HG03565 (cell line): ENCODE measurements around the gene MARCHF5.

Experiments
- ATAC-seq: cut with Tn5 transposase; IDR thresholded peaks from one replicate; pipeline ENCODE4 v1.9.1; 2021; ENCODE audit warnings: mild to moderate bottlenecking, moderate library complexity; ENCODE audit not compliant: unreplicated experiment

The MARCHF5 gene

GRCh38 chr10:92290837-92291615, at the start of gene MARCHF5, which contains the start of gene CPEB3:
Gene MARCHF5 (plus strand): TSS chr10:92291167. CDS start chr10:92291495, 328 bp downstream.
Gene CPEB3 (minus strand): TSS chr10:92291078. CDS start chr10:92240350, 50,728 bp downstream.
- ATAC-seq: peak; percentile 97

GRCh38 chr10:92241501-92241900, 49.5 kb upstream of the MARCHF5 start:
- no peak for ATAC-seq

- no peak for ATAC-seq
Observed at GRCh38 chr10:92242380-92242779, 48.6 kb upstream of the MARCHF5 start.

GRCh38 chr10:92242910-92243671, 47.9 kb upstream of the MARCHF5 start:
- no peak for ATAC-seq

- ATAC-seq: peak; percentile 61
Observed at GRCh38 chr10:92244796-92245195, 46.2 kb upstream of the MARCHF5 start.

- ATAC-seq: no peak
Observed at GRCh38 chr10:92248566-92248965, 42.4 kb upstream of the MARCHF5 start.

GRCh38 chr10:92263396-92263795, 27.6 kb upstream of the MARCHF5 start:
- no peak for ATAC-seq

GRCh38 chr10:92264249-92264648, 26.7 kb upstream of the MARCHF5 start:
- no peak for ATAC-seq

- ATAC-seq: no peak
Observed at GRCh38 chr10:92265687-92266258, 25.2 kb upstream of the MARCHF5 start.

GRCh38 chr10:92267343-92267742, 23.6 kb upstream of the MARCHF5 start:
- ATAC-seq: no peak

- no peak for ATAC-seq
Observed at GRCh38 chr10:92268748-92269147, 22.2 kb upstream of the MARCHF5 start.

- ATAC-seq: no peak
Observed at GRCh38 chr10:92274071-92274470, 16.9 kb upstream of the MARCHF5 start.

- ATAC-seq: no peak
Observed at GRCh38 chr10:92278996-92279696, 11.8 kb upstream of the MARCHF5 start.

- ATAC-seq: no peak
Observed at GRCh38 chr10:92284112-92284704, 6.8 kb upstream of the MARCHF5 start.

- ATAC-seq: peak; percentile 0
Observed at GRCh38 chr10:92290076-92290836, 711 bp upstream of the MARCHF5 start.

GRCh38 chr10:92291616-92291865, 574 bp downstream of the MARCHF5 start:
- no peak for ATAC-seq

GRCh38 chr10:92291921-92292845, 1.2 kb downstream of the MARCHF5 start:
- no peak for ATAC-seq

GRCh38 chr10:92298487-92298886, 7.5 kb downstream of the MARCHF5 start:
- ATAC-seq: no peak

- no peak for ATAC-seq
Observed at GRCh38 chr10:92303096-92303495, 12.1 kb downstream of the MARCHF5 start.
